HG03521 (cell line): ENCODE data around the gene RAB11FIP3.
"Not testable (repeated sequence)": the region's sequence is repeated elsewhere in the genome, so short reads cannot be mapped to it uniquely, and the experiment has no call there.

ENCODE experiments used
- ATAC-seq: cut with Tn5 transposase; IDR thresholded peaks from one replicate; pipeline ENCODE4 v1.9.1; 2021; ENCODE audit warnings: mild to moderate bottlenecking, moderate library complexity; ENCODE audit not compliant: unreplicated experiment

RAB11FIP3 gene

GRCh38 chr16:491220-491919 lies 65.9 kb downstream of the RAB11FIP3 start:
- no peak for ATAC-seq

GRCh38 chr16:492211-492875 lies 66.9 kb downstream of the RAB11FIP3 start:
- no peak for ATAC-seq

- ATAC-seq = not testable (repeated sequence)
These were observed 69.2 kb downstream of the RAB11FIP3 start for GRCh38 chr16:494676-495075.

GRCh38 chr16:495127-495748 lies 69.8 kb downstream of the RAB11FIP3 start:
- ATAC-seq = no peak

GRCh38 chr16:496097-496886 lies 70.8 kb downstream of the RAB11FIP3 start:
- ATAC-seq = no peak

GRCh38 chr16:497258-497657 lies 71.8 kb downstream of the RAB11FIP3 start:
- ATAC-seq = no peak

GRCh38 chr16:499924-500323 lies 74.5 kb downstream of the RAB11FIP3 start:
- no peak for ATAC-seq

GRCh38 chr16:500709-501108 lies 75.3 kb downstream of the RAB11FIP3 start:
- ATAC-seq = no peak

GRCh38 chr16:502179-502943 lies 76.9 kb downstream of the RAB11FIP3 start:
- no peak for ATAC-seq

GRCh38 chr16:503150-504071 lies 78.0 kb downstream of the RAB11FIP3 start:
- no peak for ATAC-seq

GRCh38 chr16:505479-506245 lies 80.2 kb downstream of the RAB11FIP3 start:
- ATAC-seq = no peak

- ATAC-seq = no peak
These were observed 80.7 kb downstream of the RAB11FIP3 start for GRCh38 chr16:506246-506546.

GRCh38 chr16:507527-507926 lies 82.1 kb downstream of the RAB11FIP3 start:
- ATAC-seq = not testable (repeated sequence)

GRCh38 chr16:507996-508395 lies 82.5 kb downstream of the RAB11FIP3 start:
- no peak for ATAC-seq

GRCh38 chr16:508884-509736 lies 83.7 kb downstream of the RAB11FIP3 start:
- no peak for ATAC-seq

GRCh38 chr16:510066-510825 lies 84.8 kb downstream of the RAB11FIP3 start:
- ATAC-seq = no peak

- no peak for ATAC-seq
These were observed 87.4 kb downstream of the RAB11FIP3 start for GRCh38 chr16:512802-513201.
